Measurements from ENCODE around the gene ABCC2. TPM values are rescaled to one million over a fixed set of nuclear protein-coding genes. Genes with fewer than 3 reads are reported as not detected.

The ABCC2 gene
- total and polyA plus RNA-seq, 9 of the 15 experiments (the other 6 are each of a cell fraction or from before 2014, with no cell fraction given): 0.03 to 0.18 (median 0.10) TPM; not detected in 1

- no peak for TF ChIP-seq MEF2A (IDR thresholded peaks at IDR 0.05; ENCODE audit: control insufficient read depth, low read depth, low read length)
- no peak for TF ChIP-seq PURB (CRISPR knock-in tag; IDR thresholded peaks at IDR 0.05; ENCODE audit: low read depth)
- TF ChIP-seq ZNF3 (CRISPR knock-in tag; IDR thresholded peaks at IDR 0.05): no peak
- no peak for TF ChIP-seq CHAMP1 (IDR thresholded peaks at IDR 0.05)
- TF ChIP-seq FOXK2 (conservative IDR thresholded peaks at IDR 0.05 in 1 of 2, IDR thresholded peaks at IDR 0.05 in 1 of 2; ENCODE audit: low read depth in 2 of 2): no peak
- TF ChIP-seq ZNF318 (IDR thresholded peaks at IDR 0.05; ENCODE audit: borderline replicate concordance in 1 of 2, low read depth in 1 of 2): no peak
Observed at GRCh38 chr10:99766302-99766681, 16.1 kb upstream of the ABCC2 start (continued).
